Activated CD8-positive, alpha-beta T cell treated with anti-CD3 and anti-CD28 coated beads for 36 hours (primary cell): ENCODE measurements around the gene TBXAS1. TPM values are rescaled to one million over a fixed set of nuclear protein-coding genes. Genes with fewer than 3 reads are reported as not detected.

Experiments
- ATAC-seq: fragments of 200-7000 bp; cut with Tn5 transposase; one replicate; pipeline ENCODE4 v1.10.0; 2021; ENCODE audit warnings: mild to moderate bottlenecking, moderate library complexity
- CTCF ChIA-PET: fragments of 350-600 bp; sonication (Branson Sonifier 250); formaldehyde crosslinking; loops from one replicate; lab custom pipeline; 2021; ENCODE audit warnings: antibody characterized with exemption; lab: Charles Lee
- POLR2A ChIA-PET: fragments of 350-600 bp; sonication (Branson Sonifier 250); formaldehyde crosslinking; loops from one replicate; lab custom pipeline; 2021; ENCODE audit warnings: antibody characterized with exemption; lab: Charles Lee
- DNase-seq: peaks from one replicate; pipeline ENCODE4 v3.0.0-alpha.2; 2020
- H3K27ac Mint-ChIP-seq: one replicate; pipeline ENCODE4 v1.8.0; 2021; ENCODE audit warnings: mild to moderate bottlenecking, mixed read lengths
- H3K27me3 Mint-ChIP-seq: one replicate; pipeline ENCODE4 v1.8.0; 2021; ENCODE audit warnings: mixed read lengths
- H3K36me3 Mint-ChIP-seq: one replicate; pipeline ENCODE4 v1.8.0; 2021; ENCODE audit warnings: low read depth, mixed read lengths
- H3K4me1 Mint-ChIP-seq: one replicate; pipeline ENCODE4 v1.8.0; 2021; ENCODE audit warnings: low read depth, mixed read lengths
- H3K4me3 Mint-ChIP-seq: one replicate; pipeline ENCODE4 v1.8.0; 2021; ENCODE audit warnings: mild to moderate bottlenecking, moderate library complexity, mixed read lengths
- H3K9me3 Mint-ChIP-seq: one replicate; pipeline ENCODE4 v1.8.0; 2021; ENCODE audit warnings: mixed read lengths
- CTCF ChIP-seq: fragments of 200-600 bp; IDR thresholded peaks from one replicate; pipeline ENCODE4 v1.8.0; 2022; ENCODE audit warnings: antibody characterized with exemption, mild to moderate bottlenecking
- intact Hi-C: fragments of 100-400 bp; cut with micrococcal nuclease; formaldehyde crosslinking; loops from one replicate; pipeline ENCODE4 v1.10.0; 2022
- total RNA-seq, 2 experiments: library from RNA; stranded (reverse); gene quantifications; one replicate each; pipeline ENCODE4 v1.2.3, GENCODE V29; 2021

The TBXAS1 gene
- total RNA-seq, 2 experiments from 2014 or later: 1.5 to 2.1 TPM

DNA sequence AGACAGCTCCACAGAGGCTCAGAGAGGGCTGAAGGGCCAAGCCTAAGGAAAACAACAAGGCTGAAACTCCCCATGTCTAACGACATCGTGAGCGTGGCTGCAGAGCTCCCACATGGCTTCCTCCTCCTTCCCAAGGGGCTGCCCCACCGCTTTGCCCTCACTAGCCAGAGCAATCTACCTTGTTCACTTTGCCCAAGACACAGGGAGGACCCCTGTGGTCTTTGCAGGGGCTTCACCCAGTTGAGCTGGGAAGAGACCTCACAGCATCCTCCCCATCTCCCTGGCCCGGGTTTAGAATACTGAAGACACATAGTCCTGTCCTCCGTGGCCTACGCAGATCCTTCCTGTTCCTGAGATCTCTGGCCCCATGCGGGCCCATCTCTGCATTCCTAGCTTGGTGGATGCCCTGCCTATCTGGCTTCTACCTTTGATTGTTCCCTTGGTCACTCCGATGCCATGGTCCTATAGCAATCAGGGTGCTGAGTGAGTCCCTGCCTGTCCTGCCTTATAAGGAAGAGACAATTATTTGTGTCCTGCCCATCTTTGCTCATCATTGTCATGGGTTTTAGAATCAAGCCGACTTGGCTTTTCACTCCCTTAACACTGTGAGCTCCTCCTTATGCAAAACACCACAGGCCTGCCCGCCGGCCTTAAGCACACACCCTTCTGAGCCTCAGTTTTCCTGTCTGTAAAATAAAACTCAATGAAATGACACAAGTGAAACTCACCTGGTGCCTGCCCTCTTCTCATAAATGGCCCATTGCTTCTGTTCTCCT lies 160.5 kb downstream of the TBXAS1 start:
- ATAC-seq (no peak), DNase-seq (no peak)
- POLR2A ChIA-PET: no interaction called here
- H3K9me3 Mint-ChIP-seq: no peaks in the 10 kb centered on the region
- TF ChIP-seq CTCF: no peak
- intact Hi-C loops: no loop called here
- H3K4me3 Mint-ChIP-seq: no peak overlapping the region
- H3K4me1 Mint-ChIP-seq: no peaks in the 10 kb centered on the region
- H3K27ac Mint-ChIP-seq: no peak overlapping the region
- H3K36me3 Mint-ChIP-seq: no peaks in the 10 kb centered on the region
- H3K27me3 Mint-ChIP-seq: no peaks in the 10 kb centered on the region
- CTCF ChIA-PET: interaction anchor here (0.7 to 2.1 kb wide), 4 partner anchors 11 to 638 kb away, joined by 3 to 8 read pairs (median 5); no protein-coding TSS in a partner anchor

- H3K27ac Mint-ChIP-seq: no peak overlapping the region
- ChIA-PET CTCF (interaction anchor here (2.1 kb wide), 1 partner anchor 11 kb away, joined by 8 read pairs; no protein-coding TSS in a partner anchor), POLR2A (no interaction called here)
- H3K4me1 Mint-ChIP-seq: no peaks in the 10 kb centered on the region
- ATAC-seq (no peak), DNase-seq (no peak)
- no peak for TF ChIP-seq CTCF
- no peaks in the 10 kb centered on the region for H3K27me3 Mint-ChIP-seq
- H3K36me3 Mint-ChIP-seq: no peaks in the 10 kb centered on the region
- H3K9me3 Mint-ChIP-seq: no peaks in the 10 kb centered on the region
- intact Hi-C loops: no loop called here
- H3K4me3 Mint-ChIP-seq: no peak overlapping the region
Measured at GRCh38 chr7:139990142-139990535, 161.1 kb downstream of the TBXAS1 start.

- no peak for ATAC-seq
- Mint-ChIP-seq H3K4me3 (no peak overlapping the region), H3K27me3 (no peaks in the 10 kb centered on the region), H3K9me3 (no peaks in the 10 kb centered on the region), H3K27ac (no peak overlapping the region), H3K36me3 (no peaks in the 10 kb centered on the region), H3K4me1 (no peaks in the 10 kb centered on the region)
- ChIA-PET POLR2A (no interaction called here), CTCF (no interaction called here)
- intact Hi-C loops: no loop called here
- no peak for DNase-seq
- no peak for TF ChIP-seq CTCF
Measured at GRCh38 chr7:139990571-139991268, 161.7 kb downstream of the TBXAS1 start.

- H3K27me3 Mint-ChIP-seq: no peaks in the 10 kb centered on the region
- H3K4me3 Mint-ChIP-seq: no peak overlapping the region
- ChIA-PET POLR2A (no interaction called here), CTCF (no interaction called here)
- TF ChIP-seq CTCF: no peak
- no peaks in the 10 kb centered on the region for H3K4me1 Mint-ChIP-seq
- no peaks in the 10 kb centered on the region for H3K9me3 Mint-ChIP-seq
- intact Hi-C loops: no loop called here
- no peak overlapping the region for H3K27ac Mint-ChIP-seq
- DNase-seq: no peak
- H3K36me3 Mint-ChIP-seq: no peaks in the 10 kb centered on the region
- ATAC-seq: no peak
Measured at GRCh38 chr7:139991269-139991666, 162.2 kb downstream of the TBXAS1 start.

- ChIA-PET CTCF (interaction anchor here (0.6 to 3.1 kb wide), 2 partner anchors 11 to 61 kb away, joined by 4 to 13 read pairs; no protein-coding TSS in a partner anchor), POLR2A (no interaction called here)
- H3K9me3 Mint-ChIP-seq: no peaks in the 10 kb centered on the region
- intact Hi-C loops: no loop called here
- no peaks in the 10 kb centered on the region for H3K27me3 Mint-ChIP-seq
- no peaks in the 10 kb centered on the region for H3K36me3 Mint-ChIP-seq
- no peak overlapping the region for H3K27ac Mint-ChIP-seq
- no peak for ATAC-seq
- no peaks in the 10 kb centered on the region for H3K4me1 Mint-ChIP-seq
- H3K4me3 Mint-ChIP-seq: no peak overlapping the region
- TF ChIP-seq CTCF: no peak
- no peak for DNase-seq
Measured at GRCh38 chr7:139991911-139992310, 162.8 kb downstream of the TBXAS1 start.
